Ovary (tissue), 3 donors: ENCODE measurements around the gene OR10G3.

Experiments used
- POLR2A ChIP-seq: fragments of 450-650 bp; IDR thresholded peaks from one replicate; pipeline ENCODE4 v1.6.1; 2017; ENCODE audit warnings: antibody characterized with exemption, mild to moderate bottlenecking, moderate library complexity
- TF ChIP-seq, protein P1 (sequence below), 3 donors: fragments of 450-650 bp in 2 of 3; fragments of 200-600 bp in 1 of 3; IDR thresholded peaks; one replicate each; pipeline versions ENCODE4 v1.5.1 to v1.8.0; 2016 to 2022; ENCODE audit warnings: antibody characterized with exemption in 3 of 3, mild to moderate bottlenecking in 1 of 3
- donor health status: DM: no; HTN: no; CAD: no.

DNA sequence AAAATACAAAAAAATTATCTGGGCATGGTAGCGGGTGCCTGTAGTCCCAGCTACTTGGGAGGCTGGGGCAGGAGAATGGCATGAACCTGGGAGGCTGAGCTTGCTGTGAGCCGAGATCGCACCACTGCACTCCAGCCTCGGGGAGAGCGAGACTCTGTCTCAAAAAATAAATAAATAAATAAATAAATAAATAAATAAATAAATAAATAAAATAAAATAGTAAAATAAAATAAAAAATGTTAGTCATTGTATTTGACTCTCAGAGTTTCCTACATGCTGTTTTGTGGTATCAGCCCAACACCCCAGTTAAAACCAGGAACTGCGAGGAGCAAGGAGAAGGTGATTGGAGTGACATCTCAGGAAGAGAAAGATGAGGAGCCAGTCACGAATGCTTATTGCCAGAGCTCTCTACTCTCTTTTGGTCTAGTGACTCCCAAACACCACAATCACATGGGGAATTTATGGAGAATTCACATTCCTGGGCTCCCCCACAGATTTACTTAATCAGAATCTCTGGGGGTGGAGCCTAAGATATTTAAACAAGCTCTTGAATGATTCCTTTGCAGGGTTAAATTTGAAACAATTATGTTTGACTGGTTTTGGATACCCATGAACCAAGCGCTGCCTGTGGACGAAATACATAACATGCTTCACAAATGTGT, 38.3 kb downstream of the OR10G3 start:
- no peak for TF ChIP-seq POLR2A
- TF ChIP-seq, protein P1, sequence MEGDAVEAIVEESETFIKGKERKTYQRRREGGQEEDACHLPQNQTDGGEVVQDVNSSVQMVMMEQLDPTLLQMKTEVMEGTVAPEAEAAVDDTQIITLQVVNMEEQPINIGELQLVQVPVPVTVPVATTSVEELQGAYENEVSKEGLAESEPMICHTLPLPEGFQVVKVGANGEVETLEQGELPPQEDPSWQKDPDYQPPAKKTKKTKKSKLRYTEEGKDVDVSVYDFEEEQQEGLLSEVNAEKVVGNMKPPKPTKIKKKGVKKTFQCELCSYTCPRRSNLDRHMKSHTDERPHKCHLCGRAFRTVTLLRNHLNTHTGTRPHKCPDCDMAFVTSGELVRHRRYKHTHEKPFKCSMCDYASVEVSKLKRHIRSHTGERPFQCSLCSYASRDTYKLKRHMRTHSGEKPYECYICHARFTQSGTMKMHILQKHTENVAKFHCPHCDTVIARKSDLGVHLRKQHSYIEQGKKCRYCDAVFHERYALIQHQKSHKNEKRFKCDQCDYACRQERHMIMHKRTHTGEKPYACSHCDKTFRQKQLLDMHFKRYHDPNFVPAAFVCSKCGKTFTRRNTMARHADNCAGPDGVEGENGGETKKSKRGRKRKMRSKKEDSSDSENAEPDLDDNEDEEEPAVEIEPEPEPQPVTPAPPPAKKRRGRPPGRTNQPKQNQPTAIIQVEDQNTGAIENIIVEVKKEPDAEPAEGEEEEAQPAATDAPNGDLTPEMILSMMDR (IDR thresholded peaks at IDR 0.05), result no peak
